Measurements from ENCODE around the gene HGS.

DNA sequence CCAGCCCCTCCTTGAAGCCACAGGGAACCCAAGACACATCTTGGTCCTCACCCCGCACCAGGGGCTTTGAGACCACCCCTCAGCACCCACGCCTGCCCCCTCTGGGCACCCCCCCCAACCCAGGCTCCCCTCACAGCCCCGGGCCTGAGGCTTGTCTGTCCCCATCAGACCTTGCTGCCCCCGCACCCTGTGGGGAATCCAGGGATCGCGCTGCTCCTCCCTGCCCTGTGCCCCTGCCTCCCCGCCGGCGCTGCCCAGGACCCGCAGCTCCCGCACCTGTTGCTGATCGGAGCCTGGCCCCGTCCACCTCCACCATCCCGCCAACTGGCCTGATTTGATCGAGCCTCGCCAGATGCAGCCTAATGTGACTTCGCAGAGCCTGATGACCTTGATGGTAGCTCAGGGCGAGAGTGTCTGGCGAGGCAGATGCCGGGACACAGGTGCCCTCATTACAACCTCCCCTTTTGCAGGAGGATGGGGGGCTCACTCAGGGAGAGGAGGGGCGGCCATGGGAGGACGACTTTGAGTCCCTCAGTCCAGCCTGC lies 57.3 kb downstream of the HGS start:
- TF ChIP-seq EZH2 (IDR thresholded peaks at IDR 0.05; ENCODE audit: insufficient read depth, poor library complexity, severe bottlenecking) (no peak), EZH2phosphoT487 (IDR thresholded peaks at IDR 0.05; ENCODE audit: insufficient read depth, low read depth) (no peak)
